GM19043 (cell line): ENCODE results near the gene PRDM16.

ENCODE experiments used
- ATAC-seq: cut with Tn5 transposase; IDR thresholded peaks from one replicate; pipeline ENCODE4 v1.9.1; 2021; ENCODE audit warnings: low read depth; ENCODE audit not compliant: unreplicated experiment

Gene PRDM16

DNA sequence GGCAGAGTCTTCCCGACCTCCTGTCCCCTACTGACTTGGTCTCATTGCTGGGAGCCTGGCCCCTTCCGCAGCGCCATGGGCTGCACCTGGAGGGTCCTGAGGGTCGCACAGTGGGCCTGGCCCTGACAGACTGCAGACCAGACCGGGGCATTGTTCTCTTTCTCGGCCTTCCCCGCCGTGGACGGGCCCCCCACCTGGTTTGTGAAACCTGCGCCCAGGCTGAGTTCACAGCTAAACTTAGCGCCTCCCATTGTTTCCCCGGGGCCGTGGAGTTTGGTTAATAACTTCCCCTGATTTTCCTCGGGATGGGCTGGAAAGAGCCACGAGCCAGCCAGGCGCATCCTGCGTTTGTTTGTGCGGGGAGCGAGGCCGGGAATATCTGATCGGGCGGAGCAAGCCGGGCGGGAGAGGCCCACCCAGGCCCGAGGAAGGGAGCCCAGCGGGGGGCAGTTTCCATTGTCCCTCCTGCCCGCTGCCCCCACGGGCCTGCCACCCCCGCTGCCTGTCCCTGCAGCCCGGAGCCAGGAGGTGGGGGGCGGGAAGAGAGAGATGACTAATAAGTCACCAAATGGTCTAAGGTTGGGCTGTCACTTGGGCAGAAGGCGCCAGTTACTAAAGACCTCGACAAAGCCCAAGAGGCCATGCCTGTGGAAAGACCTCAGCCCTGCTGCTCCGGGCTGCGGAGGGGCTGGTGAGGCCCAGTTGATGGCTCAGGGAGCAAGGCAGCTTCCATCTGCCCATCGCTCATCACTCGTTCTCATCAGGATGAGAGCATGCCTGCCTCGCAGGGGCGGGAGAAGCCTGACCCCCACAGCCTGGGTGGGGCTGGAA, 346.5 kb downstream of the PRDM16 start:
- no peak for ATAC-seq

DNA sequence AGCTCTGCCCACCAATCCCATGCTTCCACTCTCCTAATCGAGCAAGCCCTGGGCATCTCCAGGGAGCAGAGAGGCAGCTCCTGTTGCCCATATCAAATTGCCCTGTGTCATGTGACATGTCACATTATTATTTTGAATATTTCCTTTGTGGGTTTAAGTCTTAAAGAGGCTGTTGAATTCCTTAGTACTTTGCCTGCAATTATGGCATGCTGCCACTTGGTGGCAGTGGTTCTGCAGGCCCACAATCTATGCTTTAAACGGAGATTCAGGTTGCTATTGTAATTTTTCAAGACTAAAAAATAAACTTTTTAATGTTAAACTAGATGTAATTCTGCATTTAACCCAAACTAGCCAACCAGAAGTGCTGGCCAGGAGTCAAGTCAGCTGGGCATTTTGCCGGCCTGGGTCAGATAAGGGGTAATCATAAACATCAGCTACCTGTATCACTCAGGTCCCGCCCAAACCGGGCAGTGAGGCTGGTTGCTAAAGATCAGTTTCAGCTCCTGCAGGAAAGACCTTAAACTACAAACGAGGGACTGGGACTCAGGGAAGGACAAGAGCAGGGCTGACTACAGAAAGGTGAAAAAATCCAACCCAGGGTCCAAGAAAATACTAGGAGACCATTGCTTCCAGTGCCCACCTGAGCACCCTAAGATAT, 348.2 kb downstream of the PRDM16 start:
- ATAC-seq = no peak

DNA sequence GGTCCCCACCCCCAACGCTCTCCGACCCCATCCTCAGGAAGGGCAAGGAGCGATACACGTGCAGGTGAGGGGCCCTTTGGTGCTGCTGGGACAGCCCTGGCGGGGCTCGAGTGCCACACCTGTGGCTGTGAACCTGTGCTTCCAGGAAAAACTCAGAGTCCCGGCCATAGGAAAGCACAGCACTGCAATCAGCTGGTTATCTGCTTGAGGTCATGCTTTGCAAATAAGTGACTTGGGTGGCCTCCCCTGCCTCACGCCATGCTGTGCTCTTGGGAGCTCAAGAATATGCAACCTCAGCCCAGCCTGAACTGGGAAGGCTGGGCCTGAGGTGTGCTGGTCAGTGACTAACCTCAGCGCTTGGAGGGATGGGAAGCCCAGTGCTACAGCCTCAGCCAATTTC, 348.9 kb downstream of the PRDM16 start:
- ATAC-seq = no peak

DNA sequence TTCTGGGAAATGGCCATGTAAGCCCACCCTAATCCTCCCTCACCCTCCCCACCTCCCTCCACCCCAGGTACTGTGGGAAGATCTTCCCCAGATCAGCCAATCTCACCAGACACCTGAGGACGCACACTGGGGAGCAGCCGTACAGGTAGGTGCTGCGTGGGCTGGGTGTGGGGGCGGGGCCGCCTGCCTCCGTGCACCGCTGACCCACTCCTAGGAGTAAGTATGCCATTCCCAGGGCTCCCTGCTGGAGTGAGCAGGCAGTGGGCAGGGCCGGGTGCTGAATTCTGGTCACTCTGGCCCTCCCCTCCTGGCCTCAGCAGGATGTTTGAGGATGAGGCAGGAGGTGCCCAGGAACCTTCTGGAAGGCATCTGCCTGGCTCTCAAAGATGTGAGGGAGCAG, 349.6 kb downstream of the PRDM16 start:
- no peak for ATAC-seq

DNA sequence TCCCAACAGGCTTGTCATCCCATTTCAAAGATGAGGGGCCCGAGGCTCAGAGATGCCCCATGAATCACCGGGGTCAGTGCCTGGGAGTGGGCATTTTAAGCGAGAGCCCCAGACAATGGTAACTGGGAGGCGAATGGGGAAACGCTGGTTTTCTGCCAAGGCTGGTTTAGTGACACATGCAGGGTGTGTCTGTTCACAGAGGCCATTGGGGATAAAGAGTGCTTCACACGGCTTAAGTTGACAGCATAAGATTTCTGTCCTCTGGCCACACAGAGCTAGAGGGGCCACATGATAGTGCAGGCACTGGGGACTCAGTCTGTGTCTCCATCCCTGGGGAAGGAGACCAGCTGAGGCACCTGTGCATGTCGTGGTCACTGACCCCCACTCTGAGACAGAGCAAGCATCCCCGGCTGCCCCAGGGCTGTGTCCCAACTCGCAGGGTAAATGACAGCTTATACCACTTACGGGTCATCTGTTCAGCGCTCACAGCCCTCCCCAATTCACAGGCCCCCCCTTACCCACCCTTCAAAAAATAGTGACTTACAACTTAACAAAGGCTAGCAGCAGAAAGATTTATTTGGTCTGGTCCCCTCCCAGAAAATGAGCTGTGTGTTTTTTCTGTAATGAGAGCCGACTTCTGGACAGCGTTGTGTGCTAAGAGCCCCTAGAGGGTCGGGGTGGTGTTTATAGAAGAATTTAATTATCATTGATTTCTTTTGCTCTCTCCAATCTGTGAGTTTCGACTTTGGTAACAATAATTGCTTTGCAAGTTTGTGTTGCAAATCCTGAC, 350.6 kb downstream of the PRDM16 start:
- no peak for ATAC-seq

DNA sequence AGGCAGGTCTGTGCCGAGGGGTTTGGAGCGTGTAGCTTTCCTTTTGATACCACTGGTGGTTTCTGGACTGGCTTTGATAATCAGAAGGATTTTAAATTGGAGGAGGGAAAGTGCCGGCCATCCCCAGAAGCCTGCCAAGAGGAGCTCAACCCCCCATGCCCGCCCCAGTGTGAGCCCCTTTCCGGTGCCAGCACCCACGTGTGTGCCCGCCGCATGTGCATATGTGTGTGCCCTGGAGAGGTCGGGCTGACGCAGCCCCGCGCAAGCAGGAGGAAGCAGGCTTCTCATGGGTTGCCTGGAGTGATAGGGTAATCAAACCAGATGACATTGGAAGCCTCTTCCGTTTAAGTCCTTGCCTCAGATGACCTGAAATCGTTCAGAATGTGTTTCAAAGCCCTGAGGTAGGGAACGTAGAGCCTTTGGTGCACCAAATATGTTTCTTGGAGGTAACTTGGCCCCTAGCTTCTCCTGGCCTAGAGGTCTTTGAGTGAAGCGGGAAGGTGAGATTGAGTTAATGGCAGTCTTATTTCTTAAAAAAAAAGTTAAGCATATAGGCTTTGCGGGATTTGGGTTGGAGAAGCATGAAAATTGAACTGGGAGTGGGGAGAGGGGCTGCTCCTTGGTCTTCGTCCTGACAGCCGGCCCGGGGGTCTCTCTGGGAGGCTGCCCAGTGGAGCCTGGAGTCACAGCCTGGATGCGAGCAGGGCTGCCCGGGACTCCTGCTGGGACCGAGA, 351.4 kb downstream of the PRDM16 start:
- no peak for ATAC-seq

DNA sequence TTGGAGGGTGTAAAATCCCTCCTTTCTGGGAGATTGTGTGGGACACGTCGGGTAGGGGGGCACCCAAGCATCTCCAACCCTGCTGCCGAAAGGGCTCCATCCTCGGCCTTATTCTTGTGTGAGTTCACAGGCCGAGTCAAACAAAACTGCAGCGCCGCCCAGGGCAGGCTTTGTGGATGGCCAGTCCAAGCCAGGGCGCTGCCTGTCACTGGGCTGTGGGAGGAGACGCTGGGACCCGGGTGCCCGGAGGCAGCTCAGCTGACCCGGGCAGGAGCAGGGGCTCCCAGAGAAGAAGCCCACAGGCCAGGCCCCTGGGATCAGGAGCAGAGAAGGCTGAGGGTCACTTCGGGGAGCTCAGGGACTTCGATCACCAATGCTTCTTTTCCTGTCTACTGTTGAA, 353.6 kb downstream of the PRDM16 start:
- ATAC-seq = no peak

DNA sequence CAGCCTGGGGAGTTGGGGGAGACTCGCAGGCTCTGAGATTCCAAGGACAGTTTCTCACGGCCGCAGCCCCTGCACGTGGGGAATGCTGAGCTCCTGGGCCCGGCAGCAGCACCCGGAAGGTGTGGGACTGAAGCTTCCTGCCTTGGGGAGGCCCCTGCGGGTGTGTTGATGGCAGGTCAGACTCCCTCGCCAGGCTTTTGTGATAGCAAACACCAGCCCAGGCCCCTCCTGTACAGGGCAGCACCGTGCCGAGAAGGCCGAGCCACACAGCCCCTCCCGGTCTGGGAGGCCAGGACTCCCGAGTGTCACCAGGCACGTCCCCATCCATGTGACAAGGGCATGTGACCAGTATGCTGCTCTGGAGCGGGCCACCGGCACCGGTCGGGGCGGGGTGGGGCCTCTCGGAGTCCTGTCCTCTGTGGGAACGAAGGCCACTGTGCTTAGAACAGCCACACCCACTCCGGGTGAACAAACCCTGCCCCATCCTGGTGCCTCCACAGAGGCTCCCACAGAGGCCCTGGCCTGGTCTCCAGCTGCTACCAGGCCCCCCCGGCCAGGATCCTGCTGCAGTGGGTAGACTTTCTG, 354.3 kb downstream of the PRDM16 start:
- ATAC-seq = no peak

DNA sequence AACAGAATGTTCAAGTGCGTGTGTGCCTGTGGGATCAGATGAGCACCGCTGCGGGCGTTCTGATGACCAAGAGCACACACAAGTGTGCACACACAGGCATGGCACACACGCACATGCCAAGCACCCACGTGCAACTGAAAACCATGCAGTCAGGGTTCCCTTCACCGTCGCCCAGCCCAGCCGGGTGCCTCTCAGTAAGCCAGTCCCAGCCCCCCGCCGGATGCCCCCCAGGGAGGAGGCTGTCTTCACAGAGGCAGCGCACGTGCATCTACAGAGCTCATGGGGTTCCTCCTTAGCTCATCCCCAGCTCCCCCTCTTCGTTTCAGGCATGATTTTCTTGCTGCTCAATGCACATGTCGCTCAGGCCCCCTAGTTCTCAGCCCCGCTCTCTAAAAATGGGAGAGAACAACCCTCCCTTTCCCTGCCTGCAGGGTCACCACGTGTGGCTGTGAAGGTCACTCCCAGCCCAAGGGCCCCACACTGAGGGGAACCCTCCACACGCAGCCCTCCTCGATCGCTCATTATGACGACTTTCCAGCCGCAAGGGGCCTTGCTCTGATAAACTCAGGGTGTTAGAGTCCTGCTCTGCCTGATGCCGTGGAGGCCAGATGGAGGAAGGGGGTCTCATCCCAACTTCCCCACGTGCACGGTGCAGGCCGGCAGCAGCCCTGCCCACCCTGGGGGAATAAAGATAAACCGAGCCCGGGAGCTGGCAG, 355.1 kb downstream of the PRDM16 start:
- no peak for ATAC-seq

DNA sequence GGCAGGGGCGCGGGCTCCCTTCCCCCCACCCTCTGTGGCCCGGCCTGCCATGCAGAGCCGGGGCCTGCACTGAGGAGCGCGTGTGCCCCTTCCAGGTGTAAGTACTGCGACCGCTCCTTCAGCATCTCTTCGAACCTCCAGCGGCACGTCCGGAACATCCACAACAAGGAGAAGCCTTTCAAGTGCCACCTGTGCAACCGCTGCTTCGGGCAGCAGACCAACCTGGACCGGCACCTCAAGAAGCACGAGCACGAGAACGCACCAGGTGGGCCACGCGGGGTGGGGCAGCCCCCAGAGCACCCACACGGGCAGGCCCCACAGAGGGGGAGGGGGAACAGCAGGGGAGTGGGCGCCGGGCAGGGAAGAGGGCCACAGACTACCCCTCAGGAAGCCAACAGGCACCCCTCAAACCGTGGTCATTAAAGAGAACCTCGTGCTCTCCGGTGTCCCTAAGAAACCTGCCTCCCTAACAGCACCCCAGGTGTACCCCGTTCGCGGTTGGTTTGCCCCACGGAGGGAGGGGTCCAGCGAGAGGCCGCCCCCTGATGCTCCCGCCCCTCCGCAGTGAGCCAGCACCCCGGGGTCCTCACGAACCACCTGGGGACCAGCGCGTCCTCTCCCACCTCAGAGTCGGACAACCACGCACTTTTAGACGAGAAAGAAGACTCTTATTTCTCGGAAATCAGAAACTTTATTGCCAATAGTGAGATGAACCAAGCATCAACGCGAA, 356.6 kb downstream of the PRDM16 start:
- ATAC-seq = no peak

DNA sequence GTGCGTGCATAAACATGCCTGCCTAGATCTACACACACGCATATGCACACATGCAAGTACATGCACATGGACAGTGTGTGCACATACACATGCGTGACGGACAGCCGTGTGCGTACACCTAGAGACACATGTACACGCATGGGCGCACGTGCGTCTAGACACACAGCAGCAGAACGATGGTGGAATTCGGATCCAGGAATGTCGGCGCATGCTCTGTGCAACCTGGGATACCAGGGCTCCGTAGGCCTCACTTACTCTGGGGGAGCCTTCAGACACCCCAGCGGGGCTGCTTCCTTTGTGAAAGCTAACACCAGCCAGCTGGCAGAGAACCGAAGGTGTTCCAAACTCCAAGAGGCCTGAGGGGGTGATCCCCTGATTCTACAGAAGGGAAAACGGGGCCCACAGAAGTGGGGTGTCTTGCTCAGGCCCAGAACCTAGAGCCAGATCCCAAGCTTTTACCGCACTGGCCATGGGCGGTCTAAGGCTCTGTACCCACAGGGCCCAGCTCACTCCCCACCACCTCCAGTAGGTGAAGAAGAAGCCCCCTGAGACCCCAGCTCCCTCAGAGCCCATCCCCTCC, 358.0 kb downstream of the PRDM16 start:
- no peak for ATAC-seq

DNA sequence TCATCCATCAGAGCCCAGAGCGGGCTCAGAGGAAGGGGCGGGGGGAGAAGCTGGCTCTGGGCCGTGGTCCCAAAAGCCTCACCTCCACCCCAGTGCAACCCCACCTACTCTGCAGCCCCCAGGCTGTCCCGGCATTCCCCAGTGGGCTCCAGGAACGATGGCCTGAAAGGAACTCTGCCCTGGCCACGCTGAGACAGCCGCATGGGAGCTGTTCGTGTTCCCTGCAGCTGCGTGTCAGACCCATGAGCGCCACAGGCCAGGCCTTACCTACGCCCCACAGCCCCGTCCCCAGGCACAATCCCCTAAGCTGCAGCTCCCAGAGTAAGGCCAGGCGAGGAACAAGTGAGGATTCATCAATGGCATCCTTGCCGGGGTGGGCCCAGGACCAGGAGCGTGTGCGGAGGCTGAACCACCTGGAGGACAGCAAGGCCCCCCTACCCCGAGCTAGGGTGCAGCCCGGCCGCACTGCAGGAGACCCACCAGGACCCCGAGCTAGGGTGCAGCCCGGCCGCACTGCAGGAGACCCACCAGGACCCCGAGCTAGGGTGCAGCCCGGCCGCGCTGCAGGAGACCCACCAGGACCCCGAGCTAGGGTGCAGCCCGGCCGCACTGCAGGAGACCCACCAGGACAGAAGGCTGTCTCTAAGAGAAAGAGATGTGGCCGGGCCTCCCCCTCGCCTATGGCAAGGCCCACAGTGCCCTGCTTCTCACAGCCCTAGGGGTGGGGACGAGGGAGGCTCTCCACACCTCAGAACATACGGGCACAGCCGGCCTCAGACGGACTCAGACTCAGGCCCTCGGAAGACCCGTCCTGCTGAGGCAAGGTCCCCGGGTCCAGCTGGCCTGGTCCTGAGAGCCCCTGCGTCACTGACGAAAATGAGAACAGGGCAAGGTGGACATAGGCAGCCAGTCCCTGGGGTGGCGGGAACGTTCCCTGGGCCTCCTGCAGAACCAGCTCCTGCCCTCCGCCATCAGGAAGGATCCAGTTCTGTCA, 359.0 kb downstream of the PRDM16 start:
- ATAC-seq = no peak

DNA sequence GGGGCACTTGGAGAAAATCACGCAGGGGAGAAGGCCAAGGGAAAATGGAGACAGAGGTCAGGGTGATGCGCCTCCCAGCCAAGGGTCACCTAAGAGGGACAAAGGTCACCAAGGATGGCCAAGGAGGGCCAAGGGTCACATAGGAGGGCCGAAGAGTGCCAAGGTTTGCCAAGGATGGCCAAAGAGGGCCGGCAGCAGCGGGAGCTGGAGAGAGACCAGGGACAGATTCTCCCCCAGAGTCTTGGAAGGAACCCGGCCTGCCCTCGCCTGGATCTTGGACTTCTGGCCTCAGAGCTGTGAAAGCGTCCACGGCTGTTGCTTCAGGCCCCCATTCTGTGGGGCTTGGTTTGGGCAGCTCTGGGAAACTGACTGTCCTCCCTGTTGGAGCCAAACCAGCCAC, 359.9 kb downstream of the PRDM16 start:
- ATAC-seq = no peak

DNA sequence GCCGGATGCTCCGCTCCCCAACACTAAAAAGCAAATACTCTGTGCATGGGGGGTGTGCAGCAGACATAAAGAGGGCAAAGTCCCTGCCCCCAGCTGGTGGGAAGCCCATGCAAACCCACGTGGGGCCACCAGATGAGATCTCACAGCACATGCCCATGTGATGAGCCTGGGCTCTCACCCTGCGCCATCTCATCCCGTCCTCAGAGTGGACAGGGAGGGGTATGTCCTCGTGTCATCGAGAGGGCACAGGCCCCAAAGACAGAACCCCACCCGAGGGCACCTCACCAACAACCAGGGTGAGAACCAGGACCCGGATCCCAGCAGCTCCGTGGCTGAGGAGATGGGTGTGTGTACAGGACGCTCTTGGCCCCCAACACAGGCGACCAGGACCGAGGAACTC, 360.3 kb downstream of the PRDM16 start:
- no peak for ATAC-seq

DNA sequence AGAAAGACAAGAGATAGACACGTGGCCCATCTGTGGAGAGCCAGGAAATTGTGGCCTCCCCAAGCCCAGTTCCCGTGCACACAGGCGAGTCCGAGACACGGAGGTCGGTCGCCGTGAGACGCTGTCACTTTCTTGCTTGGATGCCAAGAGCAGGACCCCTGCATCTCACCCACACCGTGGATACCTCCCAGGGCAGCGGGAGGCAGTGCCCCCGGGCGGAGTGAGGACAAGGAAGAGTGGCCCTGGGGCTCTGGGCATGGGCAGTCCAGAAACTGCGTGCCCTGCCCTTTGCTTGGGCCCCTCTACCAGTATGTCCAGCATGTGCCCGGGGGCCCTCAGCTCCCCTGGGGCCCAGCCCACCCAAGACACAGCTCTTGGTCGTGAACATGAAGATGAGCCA, 360.8 kb downstream of the PRDM16 start:
- ATAC-seq = no peak

DNA sequence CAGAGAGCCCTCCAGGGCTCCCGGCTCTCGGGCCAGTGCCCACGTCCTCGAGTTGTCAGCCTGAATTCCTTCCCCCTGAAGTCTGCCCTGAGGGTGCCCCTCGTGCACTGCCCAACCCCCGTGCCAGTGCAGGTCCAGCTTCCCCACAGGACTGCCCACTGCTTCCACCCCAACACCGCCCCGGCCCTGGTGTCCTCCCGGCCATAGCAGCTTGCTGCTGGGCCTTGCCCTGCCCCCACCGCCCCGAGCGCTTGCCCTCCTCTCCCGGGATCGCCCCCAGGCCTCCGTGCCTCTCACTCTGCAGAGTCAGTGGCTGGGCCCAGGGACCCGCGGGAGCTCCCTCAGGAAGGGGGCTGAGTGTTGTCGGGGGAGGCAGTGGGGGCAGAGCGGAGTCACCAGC, 361.4 kb downstream of the PRDM16 start:
- no peak for ATAC-seq

DNA sequence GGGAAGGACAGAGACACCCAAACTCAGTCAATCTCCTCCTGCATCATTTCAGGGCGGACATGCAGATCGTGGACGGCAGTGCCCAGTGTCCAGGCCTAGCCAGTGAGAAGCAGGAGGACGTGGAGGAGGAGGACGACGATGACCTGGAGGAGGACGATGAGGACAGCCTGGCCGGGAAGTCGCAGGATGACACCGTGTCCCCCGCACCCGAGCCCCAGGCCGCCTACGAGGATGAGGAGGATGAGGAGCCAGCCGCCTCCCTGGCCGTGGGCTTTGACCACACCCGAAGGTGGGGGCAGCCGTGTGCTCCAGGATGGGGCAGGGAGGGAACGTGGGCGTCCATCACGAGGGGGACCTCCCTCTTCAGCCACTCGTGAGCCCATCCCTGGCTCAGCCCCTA, 361.8 kb downstream of the PRDM16 start:
- no peak for ATAC-seq

DNA sequence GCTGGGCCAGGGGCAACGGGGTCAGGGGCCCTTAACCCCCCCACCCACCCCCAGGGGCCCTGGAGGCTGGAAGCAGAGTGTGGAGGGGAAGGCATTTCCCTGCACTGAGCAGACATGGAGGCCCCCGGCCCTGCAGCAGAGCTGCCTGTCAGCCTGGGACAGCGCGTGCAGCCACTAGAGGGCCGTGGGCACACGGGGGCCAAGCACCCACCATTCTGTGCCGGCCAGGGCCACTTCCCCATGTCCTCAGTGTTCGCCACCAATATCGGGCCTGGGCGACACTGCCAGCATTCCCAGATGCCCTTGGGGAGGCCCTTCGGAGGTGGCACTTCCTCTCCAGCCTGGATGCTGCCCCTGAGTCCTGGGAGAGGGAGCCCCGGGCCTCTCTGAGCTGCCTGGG, 362.3 kb downstream of the PRDM16 start:
- no peak for ATAC-seq
